ENCODE results near the gene ZHX3. TPM values are rescaled to one million over a fixed set of nuclear protein-coding genes. Genes with fewer than 3 reads are reported as not detected.
A peak's percentile ranks its signal among the peaks of the same experiment; 100 is the strongest.

Gene ZHX3
- total and polyA plus RNA-seq, 2 of the 4 experiments (the other 2 are of a cell fraction) = 25.0 to 28.0 TPM

DNA sequence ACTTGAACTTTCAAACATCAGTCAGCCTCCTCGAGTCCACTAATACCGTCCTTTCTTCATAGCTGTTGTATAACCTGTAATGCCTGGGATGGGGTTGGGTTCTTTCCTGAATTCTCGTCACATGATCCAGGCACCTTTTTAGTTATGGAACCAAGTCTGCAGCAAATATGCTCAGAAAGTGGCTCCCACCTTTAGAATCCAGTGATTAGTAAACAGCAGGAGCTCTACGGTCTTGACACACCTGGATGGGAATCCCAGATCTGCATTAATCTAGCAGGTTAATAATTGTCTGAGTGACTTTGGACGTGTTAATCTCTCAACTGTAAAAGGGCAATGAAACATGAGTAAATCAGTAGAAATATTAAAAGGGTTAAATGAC is 729 bp upstream of the ZHX3 start:
- H3K9me1 ChIP-seq (ENCODE audit: insufficient read depth, low read length) = peaks cover 7% of the 10 kb centered on the region; the same call in 1 of the 2 replicates
- no peaks in the 10 kb centered on the region for H3K9me3 ChIP-seq (ENCODE audit: control insufficient read depth, insufficient read depth, low read length)
- no peak overlapping the region; the same call in 1 of the 2 replicates for H3K23ac ChIP-seq (ENCODE audit: low read depth, low read length)
- peak overlapping the region; percentile 94; the same call in 1 of the 2 replicates for H3K4ac ChIP-seq (ENCODE audit: low read depth, low read length)
- WGBS, 2 experiments (ENCODE audit: extremely low coverage in 2 of 2, insufficient read length in 1 of 2) = no CpG with 5 or more reads among the region's 5 CpGs
- no peak overlapping the region for H3K4me3 ChIP-seq (ENCODE audit: insufficient read depth, low read depth, low read length)
- H2AK9ac ChIP-seq (replicated peaks; ENCODE audit: low read depth, low read length, poor library complexity) = no peak overlapping the region
- H3K4me1 ChIP-seq (ENCODE audit: control insufficient read depth, insufficient read depth, low read length) = peaks cover 4% of the 10 kb centered on the region
- H4K91ac ChIP-seq (ENCODE audit: insufficient read depth, low read depth, low read length) = peak overlapping the region; percentile 84; the same call in 1 of the 2 replicates
- H4K8ac ChIP-seq (ENCODE audit: low read depth in 2 of 2, low read length in 2 of 2) = peak overlapping the region; percentile 87 to 99
- H3K27me3 ChIP-seq (ENCODE audit: control insufficient read depth, insufficient read depth, low read length) = no peaks in the 10 kb centered on the region
- H2BK5ac ChIP-seq (ENCODE audit: low read depth, low read length, poor library complexity, severe bottlenecking) = peak overlapping the region; percentile 76
- TSS peak; percentile 75 for BruUV-seq (replicated peaks)
- no peak overlapping the region for H3K27ac ChIP-seq (ENCODE audit: insufficient read depth, low read length)
- peak overlapping the region; percentile 27; the same call in 1 of the 2 replicates for H2AK5ac ChIP-seq (ENCODE audit: low read depth, low read length)
- peak overlapping the region; percentile 28; the same call in 1 of the 2 replicates for H2BK120ac ChIP-seq (ENCODE audit: low read depth, low read length)
- no peak overlapping the region; the same call in 1 of the 2 replicates for H3K4me2 ChIP-seq (ENCODE audit: low read depth, low read length)
- H3K18ac ChIP-seq (ENCODE audit: low read depth, low read length) = peak overlapping the region; percentile 97; the same call in 1 of the 2 replicates
- peak overlapping the region; percentile 94; the same call in 1 of the 2 replicates for H4K5ac ChIP-seq (ENCODE audit: low read depth, low read length)
- dilution Hi-C loops (cut with HindIII; ENCODE audit: low sequenced_read_pairs, unreplicated experiment) = no loop called here
- no peak overlapping the region; the same call in 1 of the 2 replicates for H3K9ac ChIP-seq (ENCODE audit: low read depth, low read length)
- POLR2A ChIA-PET (ENCODE audit: unreplicated experiment) = interaction anchor here (0.6 kb wide), 1 partner anchor 13 kb away, joined by 6 read pairs; no protein-coding TSS in a partner anchor
- in situ Hi-C loops (cut with MboI; ENCODE audit: low sequenced_read_pairs) = no loop called here
- H3K14ac ChIP-seq (replicated peaks; ENCODE audit: low read depth, low read length) = peak overlapping the region; percentile 99
- H4K20me1 ChIP-seq (ENCODE audit: insufficient read depth, low read length) = peaks cover 12% of the 10 kb centered on the region
- no peak overlapping the region for H3K56ac ChIP-seq (ENCODE audit: extremely low read depth, insufficient read depth, low read length)
- H2BK15ac ChIP-seq (ENCODE audit: low read depth, low read length) = 0 out of 3 replicates have a peak overlapping the region, but pooled peaks have one; percentile 67
- ATAC-seq (ENCODE audit: low read depth) = no peak
- H2BK20ac ChIP-seq (ENCODE audit: low read depth, low read length) = no peak overlapping the region
- CTCF ChIA-PET = no interaction called here
- no peak overlapping the region for H2AFZ ChIP-seq (replicated peaks; ENCODE audit: low read length, poor library complexity)
- TF ChIP-seq BHLHE40 (IDR thresholded peaks at IDR 0.05; ENCODE audit: low read depth, low read length) = no peak
- TF ChIP-seq, protein P1, sequence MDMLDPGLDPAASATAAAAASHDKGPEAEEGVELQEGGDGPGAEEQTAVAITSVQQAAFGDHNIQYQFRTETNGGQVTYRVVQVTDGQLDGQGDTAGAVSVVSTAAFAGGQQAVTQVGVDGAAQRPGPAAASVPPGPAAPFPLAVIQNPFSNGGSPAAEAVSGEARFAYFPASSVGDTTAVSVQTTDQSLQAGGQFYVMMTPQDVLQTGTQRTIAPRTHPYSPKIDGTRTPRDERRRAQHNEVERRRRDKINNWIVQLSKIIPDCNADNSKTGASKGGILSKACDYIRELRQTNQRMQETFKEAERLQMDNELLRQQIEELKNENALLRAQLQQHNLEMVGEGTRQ (IDR thresholded peaks at IDR 0.05; ENCODE audit: low read depth, low read length) = no peak
- TF ChIP-seq, protein P2, sequence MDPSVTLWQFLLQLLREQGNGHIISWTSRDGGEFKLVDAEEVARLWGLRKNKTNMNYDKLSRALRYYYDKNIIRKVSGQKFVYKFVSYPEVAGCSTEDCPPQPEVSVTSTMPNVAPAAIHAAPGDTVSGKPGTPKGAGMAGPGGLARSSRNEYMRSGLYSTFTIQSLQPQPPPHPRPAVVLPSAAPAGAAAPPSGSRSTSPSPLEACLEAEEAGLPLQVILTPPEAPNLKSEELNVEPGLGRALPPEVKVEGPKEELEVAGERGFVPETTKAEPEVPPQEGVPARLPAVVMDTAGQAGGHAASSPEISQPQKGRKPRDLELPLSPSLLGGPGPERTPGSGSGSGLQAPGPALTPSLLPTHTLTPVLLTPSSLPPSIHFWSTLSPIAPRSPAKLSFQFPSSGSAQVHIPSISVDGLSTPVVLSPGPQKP (IDR thresholded peaks at IDR 0.05; ENCODE audit: borderline replicate concordance, low read depth, low read length) = no peak
- no peak for TF ChIP-seq FOS (IDR thresholded peaks at IDR 0.05; ENCODE audit: low read depth, low read length)
- no peak for TF ChIP-seq CEBPB (IDR thresholded peaks at IDR 0.05; ENCODE audit: low read depth, low read length)
- no peak for TF ChIP-seq RFX5 (IDR thresholded peaks at IDR 0.05; ENCODE audit: low read depth, low read length)
- no peak for TF ChIP-seq SMC3 (IDR thresholded peaks at IDR 0.05; ENCODE audit: low read depth, low read length)
- peaks cover 0 to 22% of the 10 kb centered on the region in 2 experiments; a peak in 2 of 4 replicates for H3K79me1 ChIP-seq (ENCODE audit: low read depth in 1 of 2, low read length in 2 of 2)
- no peak for DNase-seq
- H3K36me3 ChIP-seq (ENCODE audit: control insufficient read depth, insufficient read depth, low read length) = no peaks in the 10 kb centered on the region
- intact Hi-C loops (cut with micrococcal nuclease) = loop anchor here (5.0 kb wide), 3 partner anchors 41 to 141 kb away; no protein-coding TSS in a partner anchor
